Measurements from ENCODE around the gene TUBA8. TPM values are rescaled to one million over a fixed set of nuclear protein-coding genes. Genes with fewer than 3 reads are reported as not detected.
A peak's percentile ranks its signal among the peaks of the same experiment; 100 is the strongest.

Gene TUBA8
- total and polyA plus RNA-seq, 7 experiments from 2014 or later = 0.33 to 3.5 (median 3.1) TPM

DNA sequence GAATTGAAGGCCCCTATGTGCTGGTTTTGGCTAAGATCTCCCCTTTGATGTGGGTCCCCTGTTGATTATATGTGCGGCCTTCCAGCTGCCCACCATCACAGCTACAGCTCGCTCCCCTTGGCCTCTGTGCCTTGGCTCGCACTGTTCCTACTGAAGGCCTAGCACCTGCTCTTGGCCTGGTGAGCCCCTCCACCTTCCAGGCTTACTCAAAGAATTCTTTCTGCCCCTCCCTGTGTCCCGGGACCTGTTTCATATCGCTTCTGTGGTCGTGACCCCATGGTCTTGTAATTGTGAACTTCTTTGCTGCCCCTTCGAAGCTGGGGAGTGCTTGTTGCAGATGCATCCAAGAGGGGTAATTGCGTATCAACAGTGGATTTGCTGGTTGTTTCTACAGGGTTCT lies 20.3 kb upstream of the TUBA8 start:
- peaks cover 0 to 29% (median 0%) of the 10 kb centered on the region in 7 donors for H3K4me1 Mint-ChIP-seq
- intact Hi-C loops (cut with micrococcal nuclease) = no loop called here
- Histone ChIP-seq H3K9me3 (ENCODE audit: control insufficient read depth in 2 of 3, low read length in 3 of 3) (no peaks in the 10 kb centered on the region), H3K27me3 (ENCODE audit: control insufficient read depth in 2 of 2, insufficient read depth in 2 of 2, low read length in 2 of 2) (no peaks in the 10 kb centered on the region), H3K4me1 (ENCODE audit: control insufficient read depth in 2 of 2, insufficient read depth in 2 of 2, low read length in 2 of 2) (peaks cover 0 to 10% of the 10 kb centered on the region in 2 donors), H3K27ac (ENCODE audit: low read depth, low read length) (no peak overlapping the region), H3K4me3 (ENCODE audit: low read length) (no peak overlapping the region), H3K36me3 (ENCODE audit: control insufficient read depth in 2 of 3, insufficient read depth in 3 of 3, low read length in 3 of 3) (peaks cover 0 to 71% (median 18%) of the 10 kb centered on the region in 3 experiments)
- CTCF ChIA-PET = interaction anchor here (2.4 kb wide), 1 partner anchor 14 kb away, joined by 6 read pairs; no protein-coding TSS in a partner anchor
- POLR2A ChIA-PET = no interaction called here
- H3K27ac Mint-ChIP-seq = peak overlapping the region in 1 of 9 donors; percentile 59
- H3K4me3 Mint-ChIP-seq = no peak overlapping the region
- H3K36me3 Mint-ChIP-seq = peaks cover 3 to 48% (median 31%) of the 10 kb centered on the region in 5 donors
- H3K9me3 Mint-ChIP-seq = no peaks in the 10 kb centered on the region
- DNase-seq = no peak
- H3K27me3 Mint-ChIP-seq = no peaks in the 10 kb centered on the region
- ATAC-seq = no peak

DNA sequence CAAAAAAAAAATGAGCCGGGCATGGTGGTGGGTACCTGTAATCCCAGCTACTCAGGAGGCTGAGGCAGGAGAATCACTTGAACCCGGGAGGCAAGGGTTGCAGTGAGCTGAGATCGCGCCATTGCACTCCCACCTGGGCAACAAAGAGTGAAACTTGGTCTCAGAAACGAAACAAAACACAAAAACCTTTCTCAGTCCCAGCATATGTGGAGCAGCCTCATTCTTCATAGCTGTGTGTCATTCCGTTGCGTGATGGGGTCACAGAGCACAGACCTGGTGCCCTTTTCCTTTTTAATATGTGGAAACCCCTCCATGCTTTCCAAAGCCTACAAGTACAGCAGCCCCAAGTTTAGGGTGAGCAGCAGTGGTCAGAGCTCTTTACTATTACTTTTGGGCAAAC lies 19.1 kb upstream of the TUBA8 start:
- H3K36me3 ChIP-seq (ENCODE audit: control insufficient read depth in 2 of 3, insufficient read depth in 3 of 3, low read length in 3 of 3) = peaks cover 0 to 63% (median 14%) of the 10 kb centered on the region in 3 experiments
- H3K27ac ChIP-seq (ENCODE audit: low read depth, low read length) = no peak overlapping the region
- H3K4me3 ChIP-seq (ENCODE audit: low read length) = peak overlapping the region; percentile 28
- peak overlapping the region in 4 of 9 donors; percentile 24 to 91 (median 78) for H3K27ac Mint-ChIP-seq
- POLR2A ChIA-PET = no interaction called here
- intact Hi-C loops (cut with micrococcal nuclease) = no loop called here
- H3K9me3 ChIP-seq (ENCODE audit: control insufficient read depth in 2 of 3, low read length in 3 of 3) = no peaks in the 10 kb centered on the region
- CTCF ChIA-PET = interaction anchor here (2.4 kb wide), 1 partner anchor 15 kb away, joined by 6 read pairs; no protein-coding TSS in a partner anchor
- H3K4me1 Mint-ChIP-seq = peaks cover 0 to 29% (median 0%) of the 10 kb centered on the region in 7 donors
- H3K27me3 Mint-ChIP-seq = no peaks in the 10 kb centered on the region
- H3K36me3 Mint-ChIP-seq = peaks cover 3 to 48% (median 28%) of the 10 kb centered on the region in 5 donors
- H3K9me3 Mint-ChIP-seq = no peaks in the 10 kb centered on the region
- peaks cover 0 to 10% of the 10 kb centered on the region in 2 donors for H3K4me1 ChIP-seq (ENCODE audit: control insufficient read depth in 2 of 2, insufficient read depth in 2 of 2, low read length in 2 of 2)
- no peak overlapping the region for H3K4me3 Mint-ChIP-seq
- ATAC-seq (peak; percentile 14), DNase-seq (no peak)
- no peaks in the 10 kb centered on the region for H3K27me3 ChIP-seq (ENCODE audit: control insufficient read depth in 2 of 2, insufficient read depth in 2 of 2, low read length in 2 of 2)

DNA sequence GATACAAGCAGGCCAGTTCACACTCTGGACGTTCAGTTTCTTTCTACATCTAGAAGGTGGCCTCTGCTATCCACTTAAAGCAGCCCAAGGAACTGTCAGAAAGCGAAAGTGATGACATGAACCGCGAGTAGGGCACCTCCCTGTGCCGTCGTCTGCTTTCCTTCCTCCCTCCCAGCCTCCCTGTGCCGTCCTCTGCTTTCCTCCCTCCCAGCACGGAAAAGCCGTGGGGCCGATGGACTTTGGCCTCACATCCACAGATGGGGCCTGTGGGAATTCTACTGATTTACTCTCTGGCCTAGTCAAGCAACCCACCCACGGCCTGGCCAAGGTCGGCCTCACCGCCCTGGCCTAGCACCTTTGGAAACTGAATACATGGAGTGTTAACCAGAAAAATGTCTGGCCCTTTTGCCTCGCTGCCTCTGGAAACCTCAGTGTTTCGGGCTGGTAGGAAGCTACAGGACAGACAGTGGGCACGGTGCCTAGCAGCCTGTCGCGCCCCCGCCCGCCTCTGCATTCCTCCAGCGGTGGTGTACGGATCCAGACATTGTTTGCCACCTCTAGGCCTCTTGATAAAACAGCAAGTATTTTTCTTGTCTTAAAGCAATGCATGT lies 18.6 kb upstream of the TUBA8 start:
- H3K36me3 Mint-ChIP-seq = peaks cover 3 to 51% (median 31%) of the 10 kb centered on the region in 5 donors
- Histone ChIP-seq H3K27ac (ENCODE audit: low read depth, low read length) (no peak overlapping the region), H3K36me3 (ENCODE audit: control insufficient read depth in 2 of 3, insufficient read depth in 3 of 3, low read length in 3 of 3) (peaks cover 0 to 60% (median 14%) of the 10 kb centered on the region in 3 experiments), H3K9me3 (ENCODE audit: control insufficient read depth in 2 of 3, low read length in 3 of 3) (no peaks in the 10 kb centered on the region), H3K4me3 (ENCODE audit: low read length) (peak overlapping the region; percentile 28), H3K27me3 (ENCODE audit: control insufficient read depth in 2 of 2, insufficient read depth in 2 of 2, low read length in 2 of 2) (no peaks in the 10 kb centered on the region), H3K4me1 (ENCODE audit: control insufficient read depth in 2 of 2, insufficient read depth in 2 of 2, low read length in 2 of 2) (peaks cover 0 to 10% of the 10 kb centered on the region in 2 donors)
- POLR2A ChIA-PET = interaction anchor here (0.7 kb wide), 1 partner anchor 13 kb away, joined by 3 read pairs; no protein-coding TSS in a partner anchor
- ATAC-seq (peak; percentile 68), DNase-seq (no peak)
- peaks cover 0 to 29% (median 0%) of the 10 kb centered on the region in 7 donors for H3K4me1 Mint-ChIP-seq
- no peaks in the 10 kb centered on the region for H3K9me3 Mint-ChIP-seq
- CTCF ChIA-PET = interaction anchor here (2.4 kb wide), 1 partner anchor 16 kb away, joined by 6 read pairs; no protein-coding TSS in a partner anchor
- H3K4me3 Mint-ChIP-seq = peak overlapping the region in 6 of 10 donors; percentile 30 to 81 (median 42)
- intact Hi-C loops (cut with micrococcal nuclease) = no loop called here
- peak overlapping the region in 8 of 9 donors; percentile 24 to 91 (median 58) for H3K27ac Mint-ChIP-seq
- no peaks in the 10 kb centered on the region for H3K27me3 Mint-ChIP-seq

DNA sequence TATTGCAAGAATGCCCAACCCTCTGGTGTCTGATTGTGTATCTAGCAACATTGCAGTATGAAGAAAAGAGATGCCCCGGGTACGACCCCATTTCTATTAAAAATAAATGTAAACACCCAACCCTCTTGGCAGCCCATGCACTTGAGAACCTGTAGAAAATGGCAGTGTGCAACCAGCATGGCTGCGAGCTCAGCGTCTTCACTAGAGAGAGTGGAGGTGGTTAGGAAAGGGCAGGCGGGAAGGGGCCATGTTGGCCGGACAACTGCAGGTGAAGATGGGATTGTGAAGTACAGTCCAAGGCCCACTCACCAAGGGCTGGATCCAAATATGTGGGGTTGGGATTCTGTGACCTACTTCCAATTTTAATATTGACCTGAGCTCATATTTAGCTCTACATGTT lies 16.9 kb upstream of the TUBA8 start:
- Mint-ChIP-seq H3K4me1 (peaks cover 0 to 25% (median 0%) of the 10 kb centered on the region in 7 donors), H3K9me3 (no peaks in the 10 kb centered on the region), H3K36me3 (peaks cover 0 to 41% (median 30%) of the 10 kb centered on the region in 5 donors), H3K4me3 (no peak overlapping the region), H3K27me3 (no peaks in the 10 kb centered on the region), H3K27ac (no peak overlapping the region)
- Histone ChIP-seq H3K27ac (ENCODE audit: low read depth, low read length) (no peak overlapping the region), H3K4me3 (ENCODE audit: low read length) (no peak overlapping the region), H3K4me1 (ENCODE audit: control insufficient read depth in 2 of 2, insufficient read depth in 2 of 2, low read length in 2 of 2) (peaks cover 0 to 10% of the 10 kb centered on the region in 2 donors), H3K27me3 (ENCODE audit: control insufficient read depth in 2 of 2, insufficient read depth in 2 of 2, low read length in 2 of 2) (no peaks in the 10 kb centered on the region), H3K36me3 (ENCODE audit: control insufficient read depth in 2 of 3, insufficient read depth in 3 of 3, low read length in 3 of 3) (peaks cover 0 to 44% (median 1%) of the 10 kb centered on the region in 3 experiments), H3K9me3 (ENCODE audit: control insufficient read depth in 2 of 3, low read length in 3 of 3) (no peaks in the 10 kb centered on the region)
- ChIA-PET CTCF (no interaction called here), POLR2A (interaction anchor here (0.5 kb wide), 1 partner anchor 32 kb away, joined by 3 read pairs; no protein-coding TSS in a partner anchor)
- no peak for ATAC-seq
- DNase-seq = no peak
- intact Hi-C loops (cut with micrococcal nuclease) = no loop called here

DNA sequence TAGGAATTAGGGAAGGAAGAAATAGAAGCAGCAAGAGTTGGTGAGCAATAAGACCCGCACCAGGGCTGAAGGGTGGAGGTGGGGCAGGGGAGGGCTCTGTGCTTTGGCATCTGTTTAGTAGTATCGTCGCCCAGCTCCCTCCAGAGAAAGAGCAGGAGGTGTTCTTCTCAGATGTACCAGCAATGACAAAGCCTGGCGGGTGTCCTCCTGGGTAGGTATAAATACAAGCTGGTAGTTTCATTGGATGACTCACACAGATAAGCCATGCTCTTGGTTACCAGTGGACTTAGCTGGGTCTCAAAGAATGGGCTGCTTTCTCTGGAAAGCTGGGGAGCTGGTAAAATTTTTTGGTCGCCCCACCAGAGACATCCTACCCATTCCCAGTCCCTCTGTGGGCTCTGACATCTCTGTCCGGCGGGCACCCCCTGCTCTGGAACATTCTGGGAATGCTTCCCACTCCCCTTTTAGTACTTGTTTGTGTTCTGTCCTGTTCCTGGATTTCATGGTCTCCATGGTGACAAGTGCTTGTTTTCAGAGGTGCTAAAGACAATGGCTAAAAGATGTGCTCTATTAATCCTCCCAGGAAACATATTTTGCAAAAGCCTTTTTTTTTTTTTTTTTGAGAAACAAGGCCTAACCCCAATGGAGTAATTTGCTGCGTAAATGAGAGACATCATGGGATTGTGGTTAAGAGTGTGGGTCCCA lies 15.4 kb upstream of the TUBA8 start:
- Histone ChIP-seq H3K4me1 (ENCODE audit: control insufficient read depth in 2 of 2, insufficient read depth in 2 of 2, low read length in 2 of 2) (peaks cover 0 to 10% of the 10 kb centered on the region in 2 donors), H3K27ac (ENCODE audit: low read depth, low read length) (no peak overlapping the region), H3K4me3 (ENCODE audit: low read length) (no peak overlapping the region), H3K27me3 (ENCODE audit: control insufficient read depth in 2 of 2, insufficient read depth in 2 of 2, low read length in 2 of 2) (no peaks in the 10 kb centered on the region), H3K9me3 (ENCODE audit: control insufficient read depth in 2 of 3, low read length in 3 of 3) (no peaks in the 10 kb centered on the region), H3K36me3 (ENCODE audit: control insufficient read depth in 2 of 3, insufficient read depth in 3 of 3, low read length in 3 of 3) (peaks cover 0 to 30% (median 0%) of the 10 kb centered on the region in 3 experiments)
- POLR2A ChIA-PET = no interaction called here
- peaks cover 0 to 42% (median 30%) of the 10 kb centered on the region in 5 donors for H3K36me3 Mint-ChIP-seq
- no peaks in the 10 kb centered on the region for H3K27me3 Mint-ChIP-seq
- no peaks in the 10 kb centered on the region for H3K9me3 Mint-ChIP-seq
- H3K4me3 Mint-ChIP-seq = no peak overlapping the region
- ATAC-seq = no peak
- peak overlapping the region in 1 of 9 donors; percentile 12 for H3K27ac Mint-ChIP-seq
- DNase-seq = no peak
- H3K4me1 Mint-ChIP-seq = peaks cover 0 to 21% (median 0%) of the 10 kb centered on the region in 7 donors
- intact Hi-C loops (cut with micrococcal nuclease) = no loop called here
- CTCF ChIA-PET = no interaction called here

DNA sequence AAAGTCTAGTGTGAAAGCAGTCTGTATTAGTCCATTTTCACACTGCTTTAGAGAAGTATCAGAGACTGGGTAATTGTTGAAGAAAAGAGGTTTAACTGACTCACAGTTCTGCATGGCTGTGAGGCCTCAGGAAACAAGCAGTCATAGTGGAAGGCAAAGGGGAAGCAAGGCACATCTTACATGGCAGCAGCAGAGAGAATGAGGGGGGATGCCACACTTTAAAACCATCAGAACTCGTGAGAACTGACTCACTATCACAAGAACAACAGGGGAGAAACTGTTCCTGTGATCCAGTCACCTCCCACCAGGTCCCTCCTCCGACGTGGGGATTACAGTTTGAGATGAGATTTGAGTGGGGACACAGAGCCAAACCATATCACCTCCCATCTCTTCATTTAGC lies 13.8 kb upstream of the TUBA8 start:
- no peaks in the 10 kb centered on the region for H3K9me3 ChIP-seq (ENCODE audit: control insufficient read depth in 2 of 3, low read length in 3 of 3)
- H3K4me3 Mint-ChIP-seq = no peak overlapping the region
- peaks cover 0 to 4% of the 10 kb centered on the region in 2 donors for H3K4me1 ChIP-seq (ENCODE audit: control insufficient read depth in 2 of 2, insufficient read depth in 2 of 2, low read length in 2 of 2)
- ATAC-seq (no peak), DNase-seq (no peak)
- no peaks in the 10 kb centered on the region for H3K9me3 Mint-ChIP-seq
- H3K36me3 ChIP-seq (ENCODE audit: control insufficient read depth in 2 of 3, insufficient read depth in 3 of 3, low read length in 3 of 3) = peaks cover 0 to 16% (median 0%) of the 10 kb centered on the region in 3 experiments
- CTCF ChIA-PET = no interaction called here
- no peaks in the 10 kb centered on the region for H3K27me3 ChIP-seq (ENCODE audit: control insufficient read depth in 2 of 2, insufficient read depth in 2 of 2, low read length in 2 of 2)
- intact Hi-C loops (cut with micrococcal nuclease) = no loop called here
- H3K27ac Mint-ChIP-seq = peak overlapping the region in 1 of 9 donors; percentile 4
- peaks cover 0 to 11% (median 0%) of the 10 kb centered on the region in 7 donors for H3K4me1 Mint-ChIP-seq
- POLR2A ChIA-PET = no interaction called here
- H3K27me3 Mint-ChIP-seq = no peaks in the 10 kb centered on the region
- no peak overlapping the region for H3K27ac ChIP-seq (ENCODE audit: low read depth, low read length)
- H3K4me3 ChIP-seq (ENCODE audit: low read length) = no peak overlapping the region
- H3K36me3 Mint-ChIP-seq = peaks cover 3 to 46% (median 34%) of the 10 kb centered on the region in 5 donors

Measured in naive thymus-derived CD4-positive, alpha-beta T cell (primary cell).